AG04450 (cell line): ENCODE results near the gene APOM. TPM values are rescaled to one million over a fixed set of nuclear protein-coding genes. Genes with fewer than 3 reads are reported as not detected.

Experiments used
- CTCF ChIA-PET: fragments of 300-600, 350-600 bp; formaldehyde crosslinking; extraction: SDS; loops from one replicate; lab custom pipeline; 2022; ENCODE audit warnings: antibody characterized with exemption, inconsistent platforms; lab: Charles Lee
- POLR2A ChIA-PET: fragments of 350-600 bp; formaldehyde crosslinking; extraction: SDS; loops from one replicate; lab custom pipeline; 2021; ENCODE audit warnings: antibody characterized with exemption, inconsistent platforms; lab: Yijun Ruan, JAX
- DNase-seq: peaks from one replicate; pipeline ENCODE4 v3.0.0-alpha.2; 2011; ENCODE audit warnings: low read depth, low spot score
- H3K27ac ChIP-seq: one replicate; pipeline ENCODE4 v1.5.1; 2012; ENCODE audit warnings: low read depth, low read length, control low read depth
- H3K27me3 ChIP-seq: one replicate; pipeline ENCODE4 v1.6.0; 2012; ENCODE audit warnings: low read length; ENCODE audit not compliant: control insufficient read depth, insufficient read depth
- H3K4me3 ChIP-seq: 2 replicates; pipeline ENCODE4 v1.5.1; 2011; ENCODE audit warnings: mild to moderate bottlenecking, low read depth, low read length, control low read depth
- H3K9me3 ChIP-seq: 2 replicates; pipeline ENCODE4 v1.5.1; 2012; ENCODE audit warnings: low read length; ENCODE audit not compliant: control insufficient read depth, insufficient read depth
- CTCF ChIP-seq: IDR thresholded peaks from 2 replicates; pipeline ENCODE4 v1.5.1; 2011; ENCODE audit warnings: low read depth, low read length, control low read depth, inconsistent platforms
- polyA minus RNA-seq: library from RNA; depleted of rRNA, polyadenylated mRNA; stranded (reverse); fragments of >200 nt; gene quantifications from 2 replicates; pipeline ENCODE4 v1.2.3, GENCODE V29; 2011; rRNA and poly(A)+ RNA removed
- polyA plus RNA-seq: library from polyadenylated mRNA; depleted of rRNA; stranded (reverse); fragments of >200 nt; gene quantifications from 2 replicates; pipeline ENCODE4 v1.2.3, GENCODE V29; 2011; rRNA removed

APOM gene
- 2.8 and 3.9 TPM in 2 replicates for polyA plus RNA-seq
- polyA minus RNA-seq = 1.4 and 2.3 TPM in 2 replicates

- Histone ChIP-seq H3K27ac (no peak within 1 kb of the TSS), H3K27me3 (no peaks in the 10 kb centered on the region), H3K9me3 (no peaks in the 10 kb centered on the region; the same call in 1 of the 2 replicates), H3K4me3 (no peak within 1 kb of the TSS)
- TF ChIP-seq CTCF = no peak
- CTCF ChIA-PET = interaction anchor here (0.6 to 1.9 kb wide), 2 partner anchors 174 to 175 kb away, joined by 4 to 5 read pairs; no protein-coding TSS in a partner anchor
- POLR2A ChIA-PET = interaction anchor here (0.5 kb wide), 1 partner anchor 17 kb away, joined by 6 read pairs; no protein-coding TSS in a partner anchor
- no peak for DNase-seq
Observed at GRCh38 chr6:31655349-31656237, at the start of gene APOM. Gene APOM (plus strand): TSS chr6:31655894. CDS start chr6:31655967, 73 bp downstream.

GRCh38 chr6:31607317-31607716, 48.4 kb upstream of the APOM start:
- POLR2A ChIA-PET = no interaction called here
- Histone ChIP-seq H3K27ac (no peak overlapping the region), H3K4me3 (no peak overlapping the region), H3K27me3 (peaks cover 3% of the 10 kb centered on the region), H3K9me3 (no peaks in the 10 kb centered on the region)
- TF ChIP-seq CTCF = no peak
- CTCF ChIA-PET = interaction anchor here (2.8 kb wide), 1 partner anchor 10 kb away, joined by 17 read pairs; no protein-coding TSS in a partner anchor
- no peak for DNase-seq

- peaks cover 6% of the 10 kb centered on the region for H3K27me3 ChIP-seq
- H3K27ac ChIP-seq = no peak overlapping the region
- H3K4me3 ChIP-seq = no peak overlapping the region
- no peak for TF ChIP-seq CTCF
- no peak for DNase-seq
- CTCF ChIA-PET = interaction anchor here (1.0 to 1.7 kb wide), 5 partner anchors 9 to 63 kb away, joined by 4 to 22 read pairs (median 5); partner anchors contain the start of genes ATP6V1G2 and NFKBIL1
- POLR2A ChIA-PET = no interaction called here
- H3K9me3 ChIP-seq = no peaks in the 10 kb centered on the region
Observed at GRCh38 chr6:31609519-31610406, 45.9 kb upstream of the APOM start.

- DNase-seq = no peak
- POLR2A ChIA-PET = no interaction called here
- CTCF ChIA-PET = interaction anchor here (0.9 to 1.7 kb wide), 5 partner anchors 10 to 64 kb away, joined by 3 to 14 read pairs (median 4); partner anchors contain the start of genes ATP6V1G2 and NFKBIL1
Observed at GRCh38 chr6:31610968-31611367, 44.7 kb upstream of the APOM start.

More at GRCh38 chr6:31610968-31611367, 44.7 kb upstream of the APOM start:
- Histone ChIP-seq H3K9me3 (no peaks in the 10 kb centered on the region), H3K4me3 (no peak overlapping the region), H3K27me3 (peaks cover 6% of the 10 kb centered on the region), H3K27ac (no peak overlapping the region)
- TF ChIP-seq CTCF = no peak
